Stimulated activated naive CD8-positive, alpha-beta T cell treated with anti-CD3 and anti-CD28 coated beads, Interleukin-15, Interleukin-2, amounts not matched to agents 100 ng/mL and 50 ng/mL, for 24 hours (primary cell): ENCODE measurements around the gene ZDHHC6.
"Not testable (repeated sequence)": the region's sequence is repeated elsewhere in the genome, so short reads cannot be mapped to it uniquely, and the experiment has no call there.

Experiments
- H3K27ac Mint-ChIP-seq: one replicate; pipeline ENCODE4 v1.8.0; 2021; ENCODE audit warnings: mild to moderate bottlenecking, mixed read lengths
- H3K27me3 Mint-ChIP-seq: one replicate; pipeline ENCODE4 v1.8.0; 2021; ENCODE audit warnings: mixed read lengths
- H3K36me3 Mint-ChIP-seq: one replicate; pipeline ENCODE4 v1.8.0; 2021; ENCODE audit warnings: low read depth, mixed read lengths
- H3K4me1 Mint-ChIP-seq: one replicate; pipeline ENCODE4 v1.8.0; 2021; ENCODE audit warnings: low read depth, mixed read lengths
- H3K4me3 Mint-ChIP-seq: one replicate; pipeline ENCODE4 v1.8.0; 2021; ENCODE audit warnings: mild to moderate bottlenecking, mixed read lengths
- H3K9me3 Mint-ChIP-seq: one replicate; pipeline ENCODE4 v1.8.0; 2021; ENCODE audit warnings: mixed read lengths

ZDHHC6 gene

DNA sequence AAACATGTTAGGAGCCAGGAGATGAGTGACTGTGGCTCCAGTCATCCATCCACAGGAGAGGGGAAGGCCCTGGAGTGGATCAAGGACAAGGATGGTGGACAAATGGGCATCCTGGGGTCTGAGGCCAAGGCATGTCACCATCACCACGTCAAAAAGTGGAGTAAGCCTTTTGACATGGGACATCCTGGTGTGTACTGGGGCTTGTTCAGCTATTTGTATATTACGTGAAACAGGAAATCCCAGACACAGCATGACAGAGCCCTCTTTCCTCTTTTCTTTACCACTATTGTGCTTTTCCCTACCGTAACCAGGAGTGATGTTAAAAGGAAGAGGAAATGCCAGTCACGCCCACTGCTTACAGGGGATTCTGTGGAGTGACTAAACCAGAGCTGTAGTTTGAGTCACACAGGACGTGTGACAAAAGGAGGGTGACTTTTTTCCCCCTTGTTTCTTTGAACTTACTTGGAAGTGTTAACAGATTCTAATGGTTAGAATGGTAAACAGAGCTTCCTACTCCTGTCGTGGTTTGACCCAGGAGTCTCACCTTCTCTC, 57.4 kb downstream of the ZDHHC6 start:
- no peaks in the 10 kb centered on the region for H3K27me3 Mint-ChIP-seq
- no peaks in the 10 kb centered on the region for H3K9me3 Mint-ChIP-seq
- peaks cover 82% of the 10 kb centered on the region for H3K4me1 Mint-ChIP-seq
- H3K4me3 Mint-ChIP-seq, result peak overlapping the region; percentile 10
- H3K27ac Mint-ChIP-seq, result peak overlapping the region; percentile 66
- H3K36me3 Mint-ChIP-seq, result peaks cover 25% of the 10 kb centered on the region

DNA sequence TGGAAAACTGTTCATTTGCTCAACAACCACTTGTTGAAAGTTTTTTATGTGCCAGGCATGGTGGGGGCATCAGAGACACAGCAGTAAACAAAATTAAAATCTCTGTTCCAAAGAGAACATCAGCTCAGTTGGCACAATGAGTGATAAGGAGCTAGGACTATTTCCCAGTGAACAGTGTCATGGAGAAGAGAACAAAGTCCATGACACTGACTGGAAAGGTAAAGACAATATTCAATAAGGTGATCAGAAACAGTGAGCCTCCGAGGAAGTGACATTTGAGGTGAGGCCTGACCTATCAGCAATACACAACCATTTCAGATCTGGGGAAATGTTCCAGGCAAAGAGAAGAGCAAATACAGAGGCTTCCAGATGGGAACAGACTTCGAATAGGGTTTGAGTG, 58.2 kb downstream of the ZDHHC6 start:
- H3K9me3 Mint-ChIP-seq, result no peaks in the 10 kb centered on the region
- H3K27me3 Mint-ChIP-seq, result no peaks in the 10 kb centered on the region
- H3K4me1 Mint-ChIP-seq, result peaks cover 86% of the 10 kb centered on the region
- peak overlapping the region; percentile 66 for H3K27ac Mint-ChIP-seq
- H3K36me3 Mint-ChIP-seq, result peaks cover 32% of the 10 kb centered on the region
- H3K4me3 Mint-ChIP-seq, result peak overlapping the region; percentile 3

DNA sequence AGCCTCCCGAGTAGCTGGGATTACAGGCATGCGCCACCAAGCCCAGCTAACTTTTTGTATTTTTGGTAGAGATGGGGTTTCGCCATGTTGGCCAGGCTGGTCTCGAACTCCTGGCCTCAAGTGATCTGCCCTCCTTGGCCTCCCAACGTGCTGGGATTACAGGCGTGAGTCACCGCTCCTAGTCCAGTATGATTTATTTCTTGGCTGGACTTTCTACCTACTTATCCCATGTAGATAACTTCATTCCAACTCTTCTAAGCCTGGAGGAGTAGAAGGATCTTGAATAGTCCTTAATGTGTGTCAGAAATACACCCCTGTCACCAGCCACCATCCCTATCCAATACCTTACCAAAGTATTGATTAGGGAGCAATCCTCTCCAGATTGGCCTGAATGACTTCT, 58.7 kb downstream of the ZDHHC6 start:
- not testable (repeated sequence) for H3K4me3 Mint-ChIP-seq, H3K27me3 Mint-ChIP-seq, H3K9me3 Mint-ChIP-seq
- peaks cover 86% of the 10 kb centered on the region for H3K4me1 Mint-ChIP-seq
- peaks cover 33% of the 10 kb centered on the region for H3K36me3 Mint-ChIP-seq
- peak overlapping the region; percentile 23 for H3K27ac Mint-ChIP-seq

DNA sequence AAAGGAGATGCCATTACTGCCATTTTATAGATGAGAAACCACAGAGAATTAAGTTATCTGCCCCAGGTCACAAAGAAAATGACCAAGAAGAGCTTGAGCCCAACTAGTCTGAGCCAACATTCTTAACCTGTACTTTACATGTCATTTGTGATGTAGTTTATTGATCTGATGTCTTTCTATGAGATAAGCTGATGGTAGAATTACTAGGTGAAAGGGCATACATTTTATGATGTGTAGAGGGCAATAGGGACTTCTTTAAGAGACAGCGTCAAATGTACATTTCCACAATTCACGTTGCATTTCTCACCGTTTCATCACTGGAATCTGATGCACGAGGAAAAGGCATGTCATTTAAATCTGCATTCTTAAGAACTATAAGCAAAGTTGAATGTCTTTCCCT, 61.5 kb downstream of the ZDHHC6 start:
- Mint-ChIP-seq H3K36me3 (peaks cover 34% of the 10 kb centered on the region), H3K9me3 (no peaks in the 10 kb centered on the region), H3K4me3 (no peak overlapping the region), H3K4me1 (peaks cover 87% of the 10 kb centered on the region), H3K27ac (no peak overlapping the region), H3K27me3 (no peaks in the 10 kb centered on the region)

DNA sequence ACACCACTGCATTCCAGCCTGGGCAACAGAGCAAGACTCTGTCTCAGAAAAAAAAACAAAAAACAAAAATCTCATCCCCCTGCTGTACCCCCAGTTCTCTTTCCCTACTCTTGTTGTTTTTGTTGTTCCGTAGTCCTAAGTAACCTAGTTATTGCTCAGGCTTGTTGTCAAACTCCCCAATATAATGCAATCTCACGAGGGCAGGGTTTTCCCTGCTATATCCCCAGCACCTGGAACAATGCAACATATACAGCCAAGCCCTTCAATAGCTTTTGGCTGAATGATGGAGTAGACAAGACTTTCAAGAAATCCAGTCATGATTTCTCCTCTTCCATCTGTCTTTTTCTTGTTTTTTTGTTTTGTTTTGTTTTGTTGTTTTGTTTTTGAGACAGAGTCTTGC, 62.6 kb downstream of the ZDHHC6 start:
- Mint-ChIP-seq H3K27me3 (no peaks in the 10 kb centered on the region), H3K9me3 (no peaks in the 10 kb centered on the region), H3K4me3 (no peak overlapping the region), H3K36me3 (peaks cover 43% of the 10 kb centered on the region), H3K27ac (no peak overlapping the region), H3K4me1 (peaks cover 87% of the 10 kb centered on the region)

DNA sequence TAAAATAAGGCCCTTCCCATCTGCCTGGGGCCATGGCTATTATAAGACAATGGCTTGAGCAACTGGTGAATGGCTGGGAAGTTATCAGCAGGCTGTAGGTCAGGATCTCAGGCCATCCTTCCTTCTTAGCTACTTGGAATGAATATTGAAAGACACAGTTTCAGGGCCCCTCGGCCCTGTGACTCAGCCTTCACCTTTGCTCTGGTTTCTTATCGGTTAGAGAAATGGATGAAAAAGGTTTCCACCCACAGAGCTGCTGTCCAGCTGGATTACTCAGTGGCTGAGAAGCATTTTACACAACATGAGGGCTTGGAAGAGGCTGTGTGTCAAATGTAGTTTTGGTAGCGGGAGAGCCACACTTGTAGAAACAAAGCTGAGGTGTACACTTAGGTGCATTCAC, 63.4 kb downstream of the ZDHHC6 start:
- peak overlapping the region; percentile 15 for H3K4me3 Mint-ChIP-seq
- peaks cover 86% of the 10 kb centered on the region for H3K4me1 Mint-ChIP-seq
- peak overlapping the region; percentile 28 for H3K27ac Mint-ChIP-seq
- peaks cover 41% of the 10 kb centered on the region for H3K36me3 Mint-ChIP-seq
- H3K27me3 Mint-ChIP-seq, result no peaks in the 10 kb centered on the region
- no peaks in the 10 kb centered on the region for H3K9me3 Mint-ChIP-seq

DNA sequence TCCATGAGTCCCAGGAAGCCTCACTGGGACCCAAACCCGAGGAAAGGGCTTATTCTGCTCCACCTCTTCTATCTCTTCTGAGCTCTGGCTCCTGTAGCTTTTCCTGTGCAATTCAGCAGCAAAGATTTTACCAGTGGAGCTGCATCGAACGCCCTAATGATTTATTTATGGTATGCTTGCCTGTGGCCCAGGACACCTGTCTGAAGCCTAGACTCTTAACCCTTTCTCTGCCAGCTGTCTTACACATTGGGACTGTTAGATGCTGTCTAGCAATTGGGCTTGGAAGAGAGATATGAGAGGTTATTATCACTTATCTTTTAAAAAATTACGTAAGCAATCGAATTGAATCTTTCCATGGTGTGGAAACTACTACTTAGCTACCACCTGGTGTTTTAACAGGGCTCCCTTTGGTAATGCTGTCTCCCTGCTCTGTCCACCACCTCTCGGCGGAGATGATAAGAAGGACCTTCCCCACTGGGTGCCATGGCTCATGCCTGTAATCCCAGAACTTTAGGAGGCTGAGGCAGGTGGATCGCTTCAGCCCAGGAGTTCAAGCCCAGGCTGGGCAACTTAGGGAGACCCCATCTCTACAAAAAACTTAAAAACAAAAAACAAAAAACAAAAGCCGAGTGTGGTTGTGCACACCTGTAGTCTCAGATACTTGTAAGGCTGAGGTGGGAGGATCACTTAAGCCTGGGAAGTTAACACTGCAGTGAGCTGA, 64.0 kb downstream of the ZDHHC6 start:
- Mint-ChIP-seq H3K27ac (no peak overlapping the region), H3K4me3 (no peak overlapping the region), H3K36me3 (peaks cover 41% of the 10 kb centered on the region), H3K4me1 (peaks cover 85% of the 10 kb centered on the region), H3K9me3 (no peaks in the 10 kb centered on the region), H3K27me3 (no peaks in the 10 kb centered on the region)
